Ascending aorta (tissue), 2 donors: ENCODE data around the gene ARHGAP45. TPM values are rescaled to one million over a fixed set of nuclear protein-coding genes. Genes with fewer than 3 reads are reported as not detected.

Experiments used
- DNase-seq, 2 donors: peaks; one replicate each; pipeline ENCODE4 v3.0.0-alpha.2; 2019; ENCODE audit warnings: low spot score in 2 of 2
- H3K27ac ChIP-seq, 2 donors: fragments of 200-600 bp; sonication (generic); one replicate each; pipeline ENCODE4 v1.5.1; 2016 to 2017; ENCODE audit warnings: mild to moderate bottlenecking in 1 of 2
- H3K27me3 ChIP-seq: fragments of 200-600 bp; sonication (generic); one replicate; pipeline ENCODE4 v1.5.1; 2017
- H3K36me3 ChIP-seq, 2 donors: fragments of 200-600 bp; sonication (generic); one replicate each; pipeline ENCODE4 v1.5.1; 2016
- H3K4me1 ChIP-seq, 2 donors: fragments of 200-600 bp; sonication (generic); one replicate each; pipeline ENCODE4 v1.5.1; 2016 to 2017; ENCODE audit warnings: mild to moderate bottlenecking in 1 of 2
- H3K4me3 ChIP-seq, 2 donors: fragments of 200-600 bp; sonication (generic); one replicate each; pipeline ENCODE4 v1.5.1; 2016 to 2017; ENCODE audit warnings: mild to moderate bottlenecking in 1 of 2
- H3K9me3 ChIP-seq, 2 donors: fragments of 200-600 bp; sonication (generic); one replicate each; pipeline ENCODE4 v1.5.1; 2016
- CTCF ChIP-seq, 3 experiments: fragments of 200-600 bp in 2 of 3; fragments of 450-650 bp in 1 of 3; sonication (generic) in 2 of 3; IDR thresholded peaks; one replicate each; pipeline ENCODE4 v1.5.1; 2016 to 2019; ENCODE audit warnings: antibody characterized with exemption in 3 of 3, mild to moderate bottlenecking in 1 of 3, moderate library complexity in 1 of 3
- intact Hi-C: fragments of 100-400 bp; cut with DNase I; formaldehyde crosslinking; loops from one replicate; pipeline ENCODE4 v1.15.1; 2023
- total RNA-seq: library from RNA; depleted of rRNA; stranded (reverse); fragments of >200 nt; gene quantifications from one replicate; pipeline ENCODE4 v1.1.0, GENCODE V29; 2016

Gene ARHGAP45
- total RNA-seq, 1 donor from 2014 or later: 66.5 TPM

GRCh38 chr19:1026783-1027649 lies 40.0 kb upstream of the ARHGAP45 start:
- no peaks in the 10 kb centered on the region for H3K27me3 ChIP-seq
- TF ChIP-seq CTCF (IDR thresholded peaks at IDR 0.05): no peak
- H3K36me3 ChIP-seq: peaks cover 18 to 21% of the 10 kb centered on the region in 2 donors
- H3K27ac ChIP-seq: peak overlapping the region; percentile 99 to 100
- peak overlapping the region; percentile 95 to 97 for H3K4me3 ChIP-seq
- peaks cover 18 to 30% of the 10 kb centered on the region in 2 donors for H3K4me1 ChIP-seq
- no peaks in the 10 kb centered on the region for H3K9me3 ChIP-seq
- intact Hi-C loops: loop anchor here (2.0 to 5.0 kb wide), 4 partner anchors 14 to 242 kb away; partner anchors contain the start of genes ABCA7, ATP5F1D, CIRBP and POLR2E
- no peak for DNase-seq

- H3K36me3 ChIP-seq: peaks cover 25 to 27% of the 10 kb centered on the region in 2 donors
- intact Hi-C loops: loop anchor here (2.0 to 5.0 kb wide), 4 partner anchors 13 to 241 kb away; partner anchors contain the start of genes ABCA7, ATP5F1D, CIRBP and POLR2E
- no peak for DNase-seq
- H3K4me1 ChIP-seq: peaks cover 17 to 24% of the 10 kb centered on the region in 2 donors
- H3K27ac ChIP-seq: peak overlapping the region; percentile 99 to 100
- H3K9me3 ChIP-seq: no peaks in the 10 kb centered on the region
- H3K4me3 ChIP-seq: peak overlapping the region; percentile 95 to 97
- no peak for TF ChIP-seq CTCF (IDR thresholded peaks at IDR 0.05)
- no peaks in the 10 kb centered on the region for H3K27me3 ChIP-seq
These were observed 39.3 kb upstream of the ARHGAP45 start for GRCh38 chr19:1027650-1028061.

GRCh38 chr19:1028062-1028926 lies 38.7 kb upstream of the ARHGAP45 start:
- peak in 1 of 2 donors; percentile 87 for DNase-seq
- H3K36me3 ChIP-seq: peaks cover 31 to 34% of the 10 kb centered on the region in 2 donors
- intact Hi-C loops: loop anchor here (5.0 kb wide), 1 partner anchor 214 kb away; the partner anchor contains the start of gene ATP5F1D
- no peaks in the 10 kb centered on the region for H3K27me3 ChIP-seq
- no peaks in the 10 kb centered on the region for H3K9me3 ChIP-seq
- peak overlapping the region; percentile 99 to 100 for H3K27ac ChIP-seq
- H3K4me1 ChIP-seq: peaks cover 13 to 20% of the 10 kb centered on the region in 2 donors
- no peak for TF ChIP-seq CTCF (IDR thresholded peaks at IDR 0.05)
- H3K4me3 ChIP-seq: peak overlapping the region; percentile 95 to 97

GRCh38 chr19:1032264-1032867 lies 34.6 kb upstream of the ARHGAP45 start:
- no peak for TF ChIP-seq CTCF (IDR thresholded peaks at IDR 0.05)
- H3K4me3 ChIP-seq: no peak overlapping the region
- peaks cover 13 to 18% of the 10 kb centered on the region in 2 donors for H3K4me1 ChIP-seq
- peaks cover 56 to 59% of the 10 kb centered on the region in 2 donors for H3K36me3 ChIP-seq
- no peaks in the 10 kb centered on the region for H3K9me3 ChIP-seq
- H3K27ac ChIP-seq: no peak overlapping the region
- no peak for DNase-seq
- intact Hi-C loops: no loop called here
- no peaks in the 10 kb centered on the region for H3K27me3 ChIP-seq

- intact Hi-C loops: no loop called here
- peaks cover 49 to 51% of the 10 kb centered on the region in 2 donors for H3K36me3 ChIP-seq
These were observed 30.9 kb upstream of the ARHGAP45 start for GRCh38 chr19:1035998-1036621.

More at GRCh38 chr19:1035998-1036621, 30.9 kb upstream of the ARHGAP45 start:
- Histone ChIP-seq H3K27me3 (no peaks in the 10 kb centered on the region), H3K4me3 (no peak overlapping the region), H3K4me1 (peaks cover 7 to 12% of the 10 kb centered on the region in 2 donors), H3K27ac (no peak overlapping the region), H3K9me3 (no peaks in the 10 kb centered on the region)
- no peak for TF ChIP-seq CTCF (IDR thresholded peaks at IDR 0.05)
- DNase-seq: no peak
